ENCODE results near the gene RABGGTB.
"Not testable (repeated sequence)": the region's sequence is repeated elsewhere in the genome, so short reads cannot be mapped to it uniquely, and the experiment has no call there.

Gene RABGGTB

GRCh38 chr1:75785983-75786853 is at the start of gene RABGGTB:
TSS of gene RABGGTB (plus strand) at chr1:75786256. CDS start at chr1:75786272, 16 bp downstream.
- DNase-seq, result peak; percentile 97

- DNase-seq, result no peak
Measured at GRCh38 chr1:75742047-75742625, 43.9 kb upstream of the RABGGTB start.

GRCh38 chr1:75745276-75745675 is 40.8 kb upstream of the RABGGTB start:
- peak; percentile 12 for DNase-seq

GRCh38 chr1:75757210-75757609 is 28.8 kb upstream of the RABGGTB start:
- DNase-seq, result not testable (repeated sequence)

GRCh38 chr1:75758543-75758942 is 27.5 kb upstream of the RABGGTB start:
- DNase-seq, result not testable (repeated sequence)

- peak; percentile 32 for DNase-seq
Measured at GRCh38 chr1:75764057-75764655, 21.9 kb upstream of the RABGGTB start.

- no peak for DNase-seq
Measured at GRCh38 chr1:75765697-75766355, 20.2 kb upstream of the RABGGTB start.

GRCh38 chr1:75768016-75768415 is 18.0 kb upstream of the RABGGTB start:
- no peak for DNase-seq

GRCh38 chr1:75770761-75771160 is 15.3 kb upstream of the RABGGTB start:
- no peak for DNase-seq

GRCh38 chr1:75771978-75772377 is 14.1 kb upstream of the RABGGTB start:
- DNase-seq, result no peak

GRCh38 chr1:75777812-75778211 is 8.2 kb upstream of the RABGGTB start:
- not testable (repeated sequence) for DNase-seq

GRCh38 chr1:75778694-75779093 is 7.4 kb upstream of the RABGGTB start:
- not testable (repeated sequence) for DNase-seq

- DNase-seq, result not testable (repeated sequence)
Measured at GRCh38 chr1:75780183-75780582, 5.9 kb upstream of the RABGGTB start.

GRCh38 chr1:75783920-75784319 is 2.1 kb upstream of the RABGGTB start:
- DNase-seq, result not testable (repeated sequence)

GRCh38 chr1:75785320-75785982 is 605 bp upstream of the RABGGTB start:
- DNase-seq, result no peak

- peak; percentile 11 for DNase-seq
Measured at GRCh38 chr1:75786901-75787493, 941 bp downstream of the RABGGTB start.

- peak; percentile 31 for DNase-seq
Measured at GRCh38 chr1:75787524-75787923, 1.5 kb downstream of the RABGGTB start.

GRCh38 chr1:75789988-75790387 is 3.9 kb downstream of the RABGGTB start:
- peak; percentile 33 for DNase-seq

- DNase-seq, result peak; percentile 11
Measured at GRCh38 chr1:75791022-75791421, 5.0 kb downstream of the RABGGTB start.

GRCh38 chr1:75792091-75792490 is 6.0 kb downstream of the RABGGTB start:
- no peak for DNase-seq

GRCh38 chr1:75794382-75794781 is 8.3 kb downstream of the RABGGTB start:
- no peak for DNase-seq

- DNase-seq, result no peak
Measured at GRCh38 chr1:75795703-75796193, 9.7 kb downstream of the RABGGTB start.
